ENCODE data around the gene STAP1. TPM values are rescaled to one million over a fixed set of nuclear protein-coding genes. Genes with fewer than 3 reads are reported as not detected.

Gene STAP1
- total and polyA plus RNA-seq, 10 of the 15 experiments (the other 5 are each of a cell fraction or from before 2014, with no cell fraction given): 4.6 to 19.4 (median 9.4) TPM

GRCh38 chr4:67581208-67581857 is 22.8 kb downstream of the STAP1 start (continued):
- TF ChIP-seq ZNF24 (IDR thresholded peaks at IDR 0.05) (no peak), ATF7 (IDR thresholded peaks at IDR 0.05; ENCODE audit: low read depth) (peak; percentile 21; the same call in 1 of the 2 replicates), EGR1 (IDR thresholded peaks at IDR 0.05; ENCODE audit: borderline replicate concordance in 1 of 2, low read depth in 2 of 2, low read length in 2 of 2) (no peak), IRF3 (IDR thresholded peaks at IDR 0.05) (no peak), CUX1 (IDR thresholded peaks at IDR 0.05; ENCODE audit: insufficient replicate concordance, low read depth, low read length) (no peak), MYC (IDR thresholded peaks at IDR 0.05; ENCODE audit: insufficient read depth, insufficient read length, insufficient replicate concordance, low read length, severe bottlenecking) (no peak), ZBTB40 (IDR thresholded peaks at IDR 0.05; ENCODE audit: borderline replicate concordance) (no peak), GABPA (IDR thresholded peaks at IDR 0.05; ENCODE audit: low read depth) (no peak), ZNF687 (IDR thresholded peaks at IDR 0.05) (no peak), EED (IDR thresholded peaks at IDR 0.05; ENCODE audit: low read depth) (no peak), USF1 (IDR thresholded peaks at IDR 0.05; ENCODE audit: borderline replicate concordance, extremely low read length, insufficient read depth, low read depth, low read length) (no peak), TCF3 (IDR thresholded peaks at IDR 0.05; ENCODE audit: borderline replicate concordance, insufficient read depth, low read depth, low read length) (no peak)

Data from GM12878 (cell line).